Measurements from ENCODE around the gene GSPT2.
"Not testable (repeated sequence)": the region's sequence is repeated elsewhere in the genome, so short reads cannot be mapped to it uniquely, and the experiment has no call there.

The GSPT2 gene

DNA sequence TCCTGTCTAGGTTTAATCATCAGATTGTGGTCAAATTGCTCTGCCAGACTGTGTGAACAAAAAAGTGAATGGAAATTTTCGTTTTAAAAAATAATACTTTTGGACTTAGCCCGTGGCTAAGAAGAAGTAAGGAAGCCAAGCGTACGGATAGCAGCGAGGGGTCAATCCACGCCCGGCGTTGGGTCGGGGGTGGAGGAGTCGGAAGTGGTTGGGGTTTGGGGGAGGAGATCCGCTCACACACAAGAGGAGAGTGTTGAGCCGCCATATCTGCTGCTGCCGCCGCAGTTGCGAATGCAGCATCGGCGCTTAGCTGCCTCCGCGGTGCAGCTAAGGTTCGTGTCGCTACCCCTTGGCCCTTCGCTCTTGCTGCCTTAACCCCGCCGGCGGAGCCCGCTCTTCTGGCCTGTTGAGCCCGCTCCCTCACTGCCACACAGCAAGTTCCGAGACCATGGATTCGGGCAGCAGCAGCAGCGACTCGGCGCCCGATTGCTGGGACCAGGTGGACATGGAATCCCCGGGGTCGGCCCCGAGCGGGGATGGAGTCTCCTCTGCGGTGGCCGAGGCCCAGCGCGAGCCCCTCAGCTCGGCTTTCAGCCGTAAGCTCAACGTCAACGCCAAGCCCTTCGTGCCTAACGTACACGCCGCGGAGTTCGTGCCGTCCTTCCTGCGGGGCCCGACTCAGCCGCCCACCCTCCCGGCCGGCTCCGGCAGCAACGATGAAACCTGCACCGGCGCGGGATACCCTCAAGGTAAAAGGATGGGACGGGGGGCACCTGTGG is at the start of gene GSPT2:
TSS of gene GSPT2 (plus strand) at position 264 of the 779 bp plus-strand sequence. CDS start at position 449, 185 bp downstream.
- peak; percentile 65 for DNase-seq (ENCODE audit: low spot score)

DNA sequence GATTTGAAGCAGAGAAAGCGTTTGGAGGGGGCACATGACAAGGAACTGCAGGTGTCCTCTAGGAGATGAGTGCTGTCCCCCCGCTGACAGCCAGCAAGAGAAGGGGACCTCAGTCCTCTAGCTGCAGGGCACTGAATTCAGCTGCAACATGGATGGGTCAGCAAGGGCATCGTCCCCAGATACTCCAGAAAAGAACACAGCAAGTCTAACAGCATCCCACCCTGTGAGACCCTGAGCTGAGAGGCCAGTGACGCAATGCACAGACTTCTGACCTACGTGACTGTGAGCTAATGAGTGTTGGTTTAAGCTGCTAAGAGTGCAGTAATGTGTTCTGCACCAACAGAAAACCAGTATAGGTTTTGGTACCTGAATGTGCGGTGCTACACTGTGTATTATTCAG is 49.0 kb upstream of the GSPT2 start:
- no peak for DNase-seq (ENCODE audit: low spot score)

- no peak for DNase-seq (ENCODE audit: low spot score)
Measured at GRCh38 chrX:51697397-51697796, 45.8 kb upstream of the GSPT2 start.

DNA sequence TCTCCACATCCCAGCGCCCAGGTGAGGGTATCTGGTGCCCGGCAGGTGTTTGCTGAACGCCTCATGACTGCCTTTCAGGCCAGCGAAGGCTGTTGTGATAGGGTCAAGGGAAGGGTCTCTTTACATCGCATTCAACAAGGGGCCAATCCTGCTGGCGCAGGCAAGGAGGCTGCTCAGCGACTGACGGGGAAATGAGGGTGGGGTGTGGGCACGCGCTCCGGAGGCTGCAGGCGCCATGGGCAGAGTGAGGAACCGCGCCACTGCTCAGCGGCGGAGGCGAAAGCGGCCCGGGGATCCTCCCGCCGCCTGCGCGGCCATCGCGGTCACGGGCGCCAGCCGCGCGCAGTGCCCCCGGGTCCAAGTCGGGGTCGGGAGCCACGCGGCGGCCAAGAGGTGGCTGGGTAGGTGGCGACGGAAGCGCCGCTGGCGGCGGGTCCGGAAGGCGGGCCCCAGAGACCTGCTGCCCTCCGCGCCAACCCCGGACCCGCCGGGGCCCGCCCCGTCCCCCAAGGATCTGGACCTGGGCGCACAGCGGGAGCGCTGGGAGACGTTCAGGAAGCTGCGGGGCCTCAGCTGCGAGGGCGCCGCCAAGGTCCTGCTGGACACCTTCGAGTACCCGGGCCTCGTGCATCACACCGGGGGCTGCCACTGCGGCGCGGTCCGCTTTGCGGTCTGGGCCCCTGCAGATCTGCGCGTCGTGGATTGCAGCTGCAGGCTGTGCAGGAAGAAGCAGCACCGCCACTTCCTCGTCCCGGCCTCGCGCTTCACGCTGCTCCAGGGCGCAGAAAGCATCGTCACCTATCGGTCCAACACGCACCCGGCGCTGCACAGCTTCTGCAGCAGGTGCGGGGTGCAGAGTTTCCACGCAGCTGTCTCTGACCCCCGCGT is 32.7 kb upstream of the GSPT2 start, which contains the start of gene CENPVL1:
TSS of gene CENPVL1 (plus strand) at position 236 of the 888 bp plus-strand sequence. CDS start at position 236, 0 bp downstream.
- DNase-seq (ENCODE audit: low spot score), result not testable (repeated sequence)

DNA sequence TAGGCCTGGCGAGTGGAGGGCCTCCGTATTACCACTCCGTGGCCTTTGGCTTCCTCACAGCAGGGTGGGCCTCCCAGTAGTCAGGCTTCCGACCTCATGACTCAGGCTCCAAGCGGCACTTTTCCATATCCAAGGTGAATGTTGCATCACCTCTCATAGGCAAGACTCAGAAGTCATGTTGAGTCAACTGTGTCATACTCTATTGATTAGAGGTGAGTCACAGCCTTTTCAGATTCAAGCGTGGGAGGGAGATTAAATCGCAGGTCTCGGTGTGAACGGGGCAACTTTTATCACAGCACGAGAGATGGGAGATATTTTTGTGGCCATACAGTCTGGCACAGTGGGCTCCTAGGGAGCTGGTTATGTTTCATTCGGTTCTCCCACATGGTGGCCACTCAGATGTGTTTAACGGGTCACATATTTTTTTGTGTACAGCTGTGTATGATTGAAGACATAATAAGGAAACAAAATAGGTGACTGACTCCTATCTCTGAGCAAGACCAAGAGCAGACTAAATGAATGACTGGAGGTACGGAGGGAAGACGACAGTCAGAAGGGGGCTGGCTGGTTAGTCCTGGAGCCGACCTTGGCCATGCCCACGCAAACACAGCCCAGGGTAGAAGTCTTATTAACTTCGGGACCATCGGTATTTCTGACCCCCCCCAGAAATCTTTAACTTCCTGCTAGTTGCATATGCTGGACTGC is 30.1 kb upstream of the GSPT2 start:
- DNase-seq (ENCODE audit: low spot score), result not testable (repeated sequence)

- no peak for DNase-seq (ENCODE audit: low spot score)
Measured at GRCh38 chrX:51728202-51728601, 15.0 kb upstream of the GSPT2 start.

DNA sequence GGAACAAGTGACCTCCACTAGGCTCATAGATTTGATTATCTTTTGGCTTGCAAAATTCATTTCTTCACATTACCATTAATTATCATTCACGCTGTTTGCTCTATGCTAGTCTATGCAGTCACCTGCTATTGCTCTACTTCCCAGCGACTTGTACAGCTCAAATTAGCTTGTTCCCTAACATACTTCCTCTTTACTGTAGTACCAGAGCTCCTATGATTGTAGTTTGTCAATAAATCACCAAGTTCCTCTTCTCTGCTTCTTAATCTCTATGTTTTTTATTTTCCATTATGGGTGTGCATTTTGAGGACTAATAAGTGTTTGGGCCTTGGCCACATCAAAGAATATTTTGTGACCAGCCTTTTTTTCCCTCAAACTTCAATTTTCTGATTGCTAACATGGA is 6.2 kb upstream of the GSPT2 start:
- peak; percentile 8 for DNase-seq (ENCODE audit: low spot score)

- no peak for DNase-seq (ENCODE audit: low spot score)
Measured at GRCh38 chrX:51742586-51742985, 656 bp upstream of the GSPT2 start.

GRCh38 chrX:51747671-51748070 is 4.4 kb downstream of the GSPT2 start:
- DNase-seq (ENCODE audit: low spot score), result no peak

GRCh38 chrX:51759055-51759839 is 16.0 kb downstream of the GSPT2 start:
- DNase-seq (ENCODE audit: low spot score), result no peak

DNA sequence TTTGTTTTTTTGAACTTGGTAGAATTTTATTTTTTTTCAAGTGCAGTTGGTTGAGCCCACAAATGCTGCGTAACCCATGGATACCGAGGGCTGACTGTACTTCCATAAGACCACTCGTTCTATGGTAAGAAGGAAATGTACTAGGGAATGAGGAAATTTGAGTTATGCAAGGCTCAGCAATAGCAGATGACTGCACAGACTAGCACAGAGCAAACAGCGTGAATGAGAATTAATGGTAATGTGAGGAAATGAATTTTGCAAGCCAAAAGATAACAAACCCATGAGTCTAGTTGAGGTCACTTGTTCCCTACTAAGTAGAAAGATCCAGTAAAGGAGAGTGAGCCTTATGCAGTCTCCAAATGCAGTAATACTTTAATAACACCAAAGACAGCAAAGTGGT is 17.4 kb downstream of the GSPT2 start:
- DNase-seq (ENCODE audit: low spot score), result no peak

GRCh38 chrX:51766546-51766945 is 23.3 kb downstream of the GSPT2 start:
- DNase-seq (ENCODE audit: low spot score), result no peak

- DNase-seq (ENCODE audit: low spot score), result no peak
Measured at GRCh38 chrX:51776851-51777250, 33.6 kb downstream of the GSPT2 start.

GRCh38 chrX:51779306-51779705 is 36.1 kb downstream of the GSPT2 start:
- no peak for DNase-seq (ENCODE audit: low spot score)

DNA sequence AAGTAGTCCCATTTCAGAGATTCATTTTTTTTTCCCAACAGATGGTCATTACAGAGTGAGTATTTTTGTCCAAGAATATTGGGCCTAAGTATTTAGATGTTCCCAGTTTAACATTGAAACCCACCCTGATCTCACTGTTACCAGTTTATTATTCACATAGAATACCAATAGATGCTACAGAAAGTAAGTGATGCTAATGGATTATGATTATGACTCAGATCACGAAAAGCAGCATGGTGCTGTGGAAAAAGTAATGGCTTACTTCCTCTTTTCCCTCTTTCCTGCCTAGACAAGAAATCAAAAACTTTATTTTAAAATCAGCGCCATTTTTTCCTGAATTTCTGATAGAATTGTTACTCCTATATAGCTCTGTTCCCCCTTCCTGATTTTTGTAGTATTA is 51.9 kb downstream of the GSPT2 start:
- no peak for DNase-seq (ENCODE audit: low spot score)

Data from pons (tissue), 1 donor.